Measurements from ENCODE around the gene SPANXA2.
"Not testable (repeated sequence)": the region's sequence is repeated elsewhere in the genome, so short reads cannot be mapped to it uniquely, and the experiment has no call there.

Gene SPANXA2, protein sequence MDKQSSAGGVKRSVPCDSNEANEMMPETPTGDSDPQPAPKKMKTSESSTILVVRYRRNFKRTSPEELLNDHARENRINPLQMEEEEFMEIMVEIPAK

GRCh38 chrX:141589408-141589807, at the start of gene SPANXA2:
SPANXA2 (plus strand) TSS chrX:141589708; CDS start chrX:141589768, 60 bp downstream.
- not testable (repeated sequence) for DNase-seq

DNA sequence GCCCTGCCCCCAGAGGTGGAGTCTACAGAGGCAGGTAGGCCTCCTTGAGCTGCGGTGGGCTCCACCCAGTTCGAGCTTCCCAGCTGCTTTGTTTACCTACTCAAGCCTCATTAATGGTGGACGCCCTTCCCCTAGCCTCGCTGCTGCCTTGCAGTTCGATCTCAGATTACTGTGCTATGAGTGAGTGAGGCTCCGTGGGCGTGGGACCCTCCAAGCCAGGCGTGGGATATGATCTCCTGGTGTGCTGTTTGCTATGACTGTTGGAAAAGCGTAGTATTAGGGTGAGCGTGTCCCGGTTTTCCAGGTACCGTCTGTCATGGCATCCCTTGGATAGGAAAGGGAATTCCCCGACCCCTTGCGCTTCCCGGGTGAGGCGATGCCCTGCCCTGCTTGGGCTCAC, 47.0 kb upstream of the SPANXA2 start:
- DNase-seq, result not testable (repeated sequence)

DNA sequence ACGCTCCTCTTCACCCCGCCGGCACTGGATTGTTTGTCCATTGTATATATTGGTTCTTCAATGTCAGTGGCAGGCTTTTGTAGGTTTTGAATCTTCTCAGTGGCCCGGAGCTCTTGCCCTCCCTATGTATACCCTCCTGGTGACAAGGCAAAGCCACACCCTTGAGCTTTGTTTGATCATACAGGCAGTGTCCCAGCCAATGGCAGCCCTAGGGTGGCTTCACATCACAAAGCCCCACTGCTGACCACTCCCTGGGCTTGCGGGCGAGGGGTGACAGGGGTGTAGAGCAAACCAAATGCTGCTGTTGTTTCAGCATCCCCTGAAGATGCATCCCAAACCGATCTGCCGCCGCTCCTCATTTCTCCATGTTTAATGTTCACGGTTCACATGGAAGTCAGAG, 4.9 kb upstream of the SPANXA2 start, which contains the start of gene SPANXA1:
Gene SPANXA1, minus strand, starts transcription at position 101 of the 400 bp plus-strand sequence. Its CDS starts 60 bp downstream, at position 41.
- DNase-seq, result not testable (repeated sequence)

DNA sequence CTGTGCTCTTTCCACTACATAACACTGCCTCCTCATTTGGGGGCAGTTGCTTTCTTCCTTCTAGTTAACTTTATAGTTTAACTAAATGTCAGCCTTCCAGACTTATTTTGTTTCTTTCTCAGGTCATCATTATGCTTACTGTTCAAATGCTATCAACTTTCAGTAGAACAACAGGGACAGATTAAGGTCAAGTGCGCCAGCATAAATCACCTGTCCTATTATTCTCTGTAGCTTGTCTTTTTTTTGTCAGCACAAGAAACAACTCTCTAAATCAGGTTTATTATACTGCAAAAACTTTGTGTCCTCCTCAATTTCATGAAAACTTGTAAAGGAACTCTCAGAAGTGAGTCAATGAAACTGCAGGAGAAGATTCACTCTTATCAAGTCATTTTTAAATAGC, 19.6 kb downstream of the SPANXA2 start:
- no peak for DNase-seq

- no peak for DNase-seq
Observed at GRCh38 chrX:141619336-141619735, 29.8 kb downstream of the SPANXA2 start.

DNA sequence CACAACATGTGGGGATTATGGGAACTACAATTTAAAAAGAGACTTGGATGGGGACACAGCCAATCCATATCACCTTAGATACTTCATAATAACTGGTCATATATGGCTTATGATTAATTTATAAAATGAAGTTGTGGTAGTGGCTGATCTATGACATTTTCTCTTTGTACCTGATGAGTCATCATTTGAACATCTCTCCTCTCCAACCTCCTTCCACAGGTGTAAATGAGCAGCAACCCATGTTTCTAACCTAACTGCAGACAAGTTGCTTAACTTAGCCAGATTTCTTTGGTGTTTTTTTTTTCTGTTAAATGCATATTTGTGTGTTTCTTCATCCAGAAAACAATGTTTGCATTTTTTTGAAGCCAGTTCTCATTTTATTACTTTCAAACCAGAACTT, 42.6 kb downstream of the SPANXA2 start:
- DNase-seq, result no peak

- no peak for DNase-seq
Observed at GRCh38 chrX:141638550-141638949, 49.0 kb downstream of the SPANXA2 start.
